Jurkat, Clone E6-1 (cell line): ENCODE measurements around the gene CLSTN1.
"Not testable (repeated sequence)": the region's sequence is repeated elsewhere in the genome, so short reads cannot be mapped to it uniquely, and the experiment has no call there.

Experiments used
- DNase-seq: peaks from one replicate; pipeline ENCODE4 v3.0.0-alpha.2; 2011; ENCODE audit warnings: low read depth, low spot score
- H3K4me3 ChIP-seq: 2 replicates; pipeline ENCODE4 v1.5.1; 2011; ENCODE audit warnings: mild to moderate bottlenecking, low read length, control low read depth, moderate library complexity

Gene CLSTN1

GRCh38 chr1:9774712-9775679 lies 48.8 kb downstream of the CLSTN1 start:
- H3K4me3 ChIP-seq = no peak overlapping the region
- no peak for DNase-seq

- no peak overlapping the region for H3K4me3 ChIP-seq
- DNase-seq = no peak
Measured at GRCh38 chr1:9770298-9770697, 53.5 kb downstream of the CLSTN1 start.

- no peak for DNase-seq
Measured at GRCh38 chr1:9768983-9769382, 54.8 kb downstream of the CLSTN1 start.

GRCh38 chr1:9767964-9768668 lies 55.6 kb downstream of the CLSTN1 start:
- no peak for DNase-seq
- H3K4me3 ChIP-seq = no peak overlapping the region

More at GRCh38 chr1:9768983-9769382, 54.8 kb downstream of the CLSTN1 start:
- H3K4me3 ChIP-seq = no peak overlapping the region

- DNase-seq = no peak
- H3K4me3 ChIP-seq = no peak overlapping the region
Measured at GRCh38 chr1:9766759-9767442, 56.9 kb downstream of the CLSTN1 start.

GRCh38 chr1:9764550-9764949 lies 59.2 kb downstream of the CLSTN1 start:
- no peak for DNase-seq
- H3K4me3 ChIP-seq = no peak overlapping the region

GRCh38 chr1:9763914-9764313 lies 59.9 kb downstream of the CLSTN1 start:
- no peak overlapping the region for H3K4me3 ChIP-seq
- DNase-seq = no peak

- not testable (repeated sequence) for H3K4me3 ChIP-seq, DNase-seq
Measured at GRCh38 chr1:9762446-9762845, 61.3 kb downstream of the CLSTN1 start.

GRCh38 chr1:9761855-9762254 lies 61.9 kb downstream of the CLSTN1 start:
- no peak for DNase-seq
- no peak overlapping the region for H3K4me3 ChIP-seq

GRCh38 chr1:9760824-9761223 lies 62.9 kb downstream of the CLSTN1 start:
- no peak overlapping the region for H3K4me3 ChIP-seq
- no peak for DNase-seq

- no peak overlapping the region for H3K4me3 ChIP-seq
- DNase-seq = no peak
Measured at GRCh38 chr1:9759939-9760338, 63.8 kb downstream of the CLSTN1 start.

- H3K4me3 ChIP-seq = no peak overlapping the region
- no peak for DNase-seq
Measured at GRCh38 chr1:9758559-9759121, 65.1 kb downstream of the CLSTN1 start.

GRCh38 chr1:9755441-9755995 lies 68.2 kb downstream of the CLSTN1 start:
- no peak overlapping the region for H3K4me3 ChIP-seq
- DNase-seq = no peak

GRCh38 chr1:9753121-9753531 lies 70.6 kb downstream of the CLSTN1 start:
- no peak for DNase-seq
- H3K4me3 ChIP-seq = no peak overlapping the region

- H3K4me3 ChIP-seq = no peak overlapping the region
- DNase-seq = no peak
Measured at GRCh38 chr1:9751971-9752370, 71.8 kb downstream of the CLSTN1 start.

- DNase-seq = no peak
- H3K4me3 ChIP-seq = no peak overlapping the region
Measured at GRCh38 chr1:9749361-9749760, 74.4 kb downstream of the CLSTN1 start.

- not testable (repeated sequence) for H3K4me3 ChIP-seq, DNase-seq
Measured at GRCh38 chr1:9748391-9748790, 75.4 kb downstream of the CLSTN1 start.

- DNase-seq = no peak
- H3K4me3 ChIP-seq = no peak overlapping the region
Measured at GRCh38 chr1:9746651-9747050, 77.1 kb downstream of the CLSTN1 start.

GRCh38 chr1:9746211-9746610 lies 77.6 kb downstream of the CLSTN1 start:
- H3K4me3 ChIP-seq = no peak overlapping the region
- DNase-seq = no peak
